OCI-LY3 (cell line): ENCODE data around the gene UBA1.

Source experiments
- EZH2phosphoT487 ChIP-seq: fragments of 200-600 bp; shearing (Covaris generic); IDR thresholded peaks from 2 replicates; pipeline ENCODE4 v1.6.1; 2018; ENCODE audit warnings: antibody characterized with exemption, mixed run types, low read depth
- TF ChIP-seq, protein P1 (sequence below): fragments of 200-600, 300-600 bp; sonication (generic); IDR thresholded peaks from 2 replicates; pipeline ENCODE4 v1.5.1; 2014; ENCODE audit warnings: antibody characterized with exemption, low read length, low read depth

DNA sequence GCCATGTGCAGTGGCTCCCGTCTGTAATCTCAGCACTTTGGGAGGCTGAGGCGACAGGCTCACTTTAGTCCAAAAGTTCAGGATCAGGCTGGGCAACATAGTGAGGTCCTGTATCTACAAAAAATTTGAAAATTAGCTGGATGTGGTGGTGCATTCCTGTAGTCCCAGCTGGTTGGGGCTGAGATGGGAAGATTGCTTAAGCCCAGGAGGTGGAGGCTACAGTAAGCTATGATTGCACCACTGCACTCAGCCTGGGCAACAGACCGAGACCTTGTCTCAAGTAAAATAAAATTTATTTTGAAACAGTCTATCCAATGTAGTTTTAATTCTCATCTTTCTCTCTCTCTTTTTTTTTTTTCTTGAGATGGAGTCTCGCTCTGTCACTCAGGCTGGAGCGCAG lies 27.5 kb upstream of the UBA1 start:
- TF ChIP-seq, protein P1, sequence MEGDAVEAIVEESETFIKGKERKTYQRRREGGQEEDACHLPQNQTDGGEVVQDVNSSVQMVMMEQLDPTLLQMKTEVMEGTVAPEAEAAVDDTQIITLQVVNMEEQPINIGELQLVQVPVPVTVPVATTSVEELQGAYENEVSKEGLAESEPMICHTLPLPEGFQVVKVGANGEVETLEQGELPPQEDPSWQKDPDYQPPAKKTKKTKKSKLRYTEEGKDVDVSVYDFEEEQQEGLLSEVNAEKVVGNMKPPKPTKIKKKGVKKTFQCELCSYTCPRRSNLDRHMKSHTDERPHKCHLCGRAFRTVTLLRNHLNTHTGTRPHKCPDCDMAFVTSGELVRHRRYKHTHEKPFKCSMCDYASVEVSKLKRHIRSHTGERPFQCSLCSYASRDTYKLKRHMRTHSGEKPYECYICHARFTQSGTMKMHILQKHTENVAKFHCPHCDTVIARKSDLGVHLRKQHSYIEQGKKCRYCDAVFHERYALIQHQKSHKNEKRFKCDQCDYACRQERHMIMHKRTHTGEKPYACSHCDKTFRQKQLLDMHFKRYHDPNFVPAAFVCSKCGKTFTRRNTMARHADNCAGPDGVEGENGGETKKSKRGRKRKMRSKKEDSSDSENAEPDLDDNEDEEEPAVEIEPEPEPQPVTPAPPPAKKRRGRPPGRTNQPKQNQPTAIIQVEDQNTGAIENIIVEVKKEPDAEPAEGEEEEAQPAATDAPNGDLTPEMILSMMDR: no peak
- TF ChIP-seq EZH2phosphoT487: no peak
